ENCODE measurements around the gene KCNQ2.

DNA sequence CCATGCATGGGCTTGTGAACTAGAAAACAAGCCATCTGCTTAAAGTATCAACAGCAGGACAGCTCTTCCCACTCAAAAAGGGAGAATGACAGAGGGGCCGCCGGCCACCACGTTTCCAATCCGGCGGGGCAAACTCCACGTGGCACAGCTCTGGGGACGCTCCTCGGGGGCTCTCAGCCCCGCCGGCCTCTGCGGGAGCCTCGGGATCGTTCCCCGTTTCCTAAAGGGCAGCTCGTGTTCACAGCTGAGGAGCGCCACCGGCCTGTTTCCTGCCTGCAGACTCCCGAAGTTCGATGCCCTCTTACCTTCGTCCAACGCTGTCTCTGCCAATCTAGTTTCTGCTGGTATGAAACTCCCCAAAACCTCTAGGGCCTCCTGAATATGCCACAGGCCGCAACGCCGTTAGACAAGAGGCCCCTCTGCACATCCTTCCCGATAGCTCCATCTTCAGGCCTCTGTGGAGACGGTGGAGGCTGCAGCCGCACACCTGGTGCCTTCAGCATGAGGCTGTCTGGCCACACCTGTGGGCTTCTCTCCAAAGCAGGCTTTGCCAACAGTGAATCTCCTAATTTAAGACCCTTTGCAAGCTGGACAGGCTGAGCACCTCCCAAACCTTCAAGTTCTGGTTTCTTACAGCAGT, 46.5 kb downstream of the KCNQ2 start:
- TF ChIP-seq TAF1 (IDR thresholded peaks at IDR 0.05; ENCODE audit: low read depth) (no peak), CREB1 (IDR thresholded peaks at IDR 0.05; ENCODE audit: low read depth) (no peak), ZBTB7A (IDR thresholded peaks at IDR 0.05; ENCODE audit: low read depth) (no peak), YY1 (IDR thresholded peaks at IDR 0.05; ENCODE audit: low read depth) (no peak)
